ENCODE measurements around the gene GPR161. TPM values are rescaled to one million over a fixed set of nuclear protein-coding genes. Genes with fewer than 3 reads are reported as not detected.

GPR161 gene
- total RNA-seq, 4 donors from 2014 or later = 0.60 to 3.3 (median 2.8) TPM

- H3K27me3 ChIP-seq = no peaks in the 10 kb centered on the region
- peak overlapping the region in 1 of 4 donors; percentile 68 for H3K27ac ChIP-seq
- 60 to 78% methylated on average over 1 to 2 of the region's 2 CpGs for WGBS, 2 donors (ENCODE audit: low coverage in 1 of 2)
Measured at GRCh38 chr1:168086438-168086837, 50.3 kb downstream of the GPR161 start.

GRCh38 chr1:168085401-168085872, 51.3 kb downstream of the GPR161 start:
- Histone ChIP-seq H3K4me3 (no peak overlapping the region), H3K27me3 (no peaks in the 10 kb centered on the region), H3K4me1 (peaks cover 12 to 43% (median 28%) of the 10 kb centered on the region in 4 donors), H3K36me3 (no peaks in the 10 kb centered on the region), H3K27ac (peak overlapping the region; percentile 26 to 68 (median 49)), H3K9me3 (no peaks in the 10 kb centered on the region)
- intact Hi-C loops (cut with DNase I; ENCODE audit: low total_unique reads) (no loop called here), in situ Hi-C loops (cut with MboI; ENCODE audit: low pct_ligation_motif_present in 1 of 4, low pct_unique_long_range_greater_than_20kb in 1 of 4, low sequenced_read_pairs in 3 of 4) (no loop called here)
- no peak for TF ChIP-seq EP300 (IDR thresholded peaks at IDR 0.05; ENCODE audit: low read depth)
- no peak for TF ChIP-seq POLR2AphosphoS5 (IDR thresholded peaks at IDR 0.05)
- TF ChIP-seq CTCF (IDR thresholded peaks at IDR 0.05) = no peak
- TF ChIP-seq POLR2A (IDR thresholded peaks at IDR 0.05) = no peak
- WGBS, 2 donors (ENCODE audit: low coverage in 1 of 2) = 67% methylated on average over 16 of the region's 16 CpGs; no CpG with 5 or more reads in 1 of the 2 donors
- DNase-seq = no peak

More at GRCh38 chr1:168086438-168086837, 50.3 kb downstream of the GPR161 start:
- TF ChIP-seq EP300 (IDR thresholded peaks at IDR 0.05; ENCODE audit: low read depth) = no peak
- no peak for TF ChIP-seq POLR2A (IDR thresholded peaks at IDR 0.05)
- TF ChIP-seq POLR2AphosphoS5 (IDR thresholded peaks at IDR 0.05) = no peak
- no peak for TF ChIP-seq CTCF (IDR thresholded peaks at IDR 0.05)
- Histone ChIP-seq H3K4me1 (peaks cover 12 to 45% (median 29%) of the 10 kb centered on the region in 4 donors), H3K4me3 (no peak overlapping the region), H3K9me3 (no peaks in the 10 kb centered on the region), H3K36me3 (no peaks in the 10 kb centered on the region)
- in situ Hi-C loops (cut with MboI; ENCODE audit: low pct_ligation_motif_present in 1 of 4, low pct_unique_long_range_greater_than_20kb in 1 of 4, low sequenced_read_pairs in 3 of 4) (no loop called here), intact Hi-C loops (cut with DNase I; ENCODE audit: low total_unique reads) (no loop called here)
- no peak for DNase-seq

DNA sequence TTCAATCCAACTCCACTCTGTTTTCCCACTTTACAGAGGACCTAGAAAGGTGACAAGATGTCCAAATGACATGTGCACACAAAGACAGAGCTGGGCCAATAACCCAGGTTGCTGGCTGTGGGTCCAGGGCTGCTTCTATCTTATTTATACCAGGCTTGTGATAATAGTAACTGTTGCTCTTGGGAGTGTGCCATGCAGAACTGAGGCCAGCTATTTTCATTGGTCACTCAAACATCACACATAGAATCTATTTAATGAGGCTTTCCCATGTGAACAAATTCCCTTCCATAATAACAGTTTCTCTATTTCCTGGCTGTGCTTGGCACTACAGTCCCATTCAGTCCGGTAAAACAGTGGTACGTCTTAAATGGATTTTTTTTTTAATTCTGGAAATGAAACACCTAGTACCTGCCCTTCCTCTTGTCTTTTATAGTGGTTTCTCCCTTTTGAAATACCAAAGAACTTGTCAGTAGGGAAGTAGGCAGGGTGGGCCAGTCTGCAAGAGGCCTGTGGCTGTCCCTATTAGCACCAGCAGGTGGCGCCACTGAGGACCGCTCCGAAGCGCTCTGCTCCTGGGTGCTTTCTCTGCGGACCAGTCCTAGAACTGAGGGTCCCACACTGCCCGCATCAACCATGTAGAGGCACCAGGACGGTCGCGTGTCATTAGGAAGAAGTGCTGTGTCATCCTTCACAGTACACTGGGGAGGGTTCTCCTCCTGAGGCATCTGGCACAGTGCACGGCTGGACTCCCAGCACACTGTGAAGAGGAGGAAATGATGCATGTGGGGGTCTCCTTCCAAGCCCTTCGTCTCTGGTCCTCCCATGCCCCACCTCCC, 52.1 kb downstream of the GPR161 start:
- no peak for TF ChIP-seq POLR2AphosphoS5 (IDR thresholded peaks at IDR 0.05)
- peak; percentile 65 to 88 (median 80) for TF ChIP-seq CTCF (IDR thresholded peaks at IDR 0.05)
- Histone ChIP-seq H3K4me1 (peaks cover 12 to 36% (median 24%) of the 10 kb centered on the region in 4 donors), H3K9me3 (no peaks in the 10 kb centered on the region), H3K27ac (peak overlapping the region; percentile 26 to 68 (median 49)), H3K36me3 (no peaks in the 10 kb centered on the region), H3K4me3 (no peak overlapping the region), H3K27me3 (no peaks in the 10 kb centered on the region)
- intact Hi-C loops (cut with DNase I; ENCODE audit: low total_unique reads) = no loop called here
- in situ Hi-C loops (cut with MboI; ENCODE audit: low pct_ligation_motif_present in 1 of 4, low pct_unique_long_range_greater_than_20kb in 1 of 4, low sequenced_read_pairs in 3 of 4) = no loop called here
- WGBS, 2 donors (ENCODE audit: low coverage in 1 of 2) = 55 to 57% methylated on average over 3 to 13 of the region's 13 CpGs
- peak; percentile 55 for DNase-seq

- DNase-seq = no peak
- in situ Hi-C loops (cut with MboI; ENCODE audit: low pct_ligation_motif_present in 1 of 4, low pct_unique_long_range_greater_than_20kb in 1 of 4, low sequenced_read_pairs in 3 of 4) = no loop called here
- H3K27me3 ChIP-seq = no peaks in the 10 kb centered on the region
Measured at GRCh38 chr1:168083456-168084325, 53.0 kb downstream of the GPR161 start.

More at GRCh38 chr1:168083456-168084325, 53.0 kb downstream of the GPR161 start:
- Histone ChIP-seq H3K4me1 (peaks cover 12 to 32% (median 17%) of the 10 kb centered on the region in 4 donors), H3K27ac (no peak overlapping the region), H3K36me3 (no peaks in the 10 kb centered on the region), H3K9me3 (no peaks in the 10 kb centered on the region), H3K4me3 (no peak overlapping the region)
- intact Hi-C loops (cut with DNase I; ENCODE audit: low total_unique reads) = no loop called here
- TF ChIP-seq POLR2AphosphoS5 (IDR thresholded peaks at IDR 0.05) (no peak), EP300 (IDR thresholded peaks at IDR 0.05; ENCODE audit: low read depth) (no peak), POLR2A (IDR thresholded peaks at IDR 0.05) (no peak), CTCF (IDR thresholded peaks at IDR 0.05) (no peak)
- WGBS, 2 donors (ENCODE audit: low coverage in 1 of 2) = 91 to 95% methylated on average over 3 to 7 of the region's 7 CpGs
